ENCODE data around the gene TUBA1C.

GRCh38 chr12:49255857-49256637 lies 8.8 kb upstream of the TUBA1C start:
- no peak for TF ChIP-seq CTCF (IDR thresholded peaks at IDR 0.05)
- no peak for TF ChIP-seq POLR2A (IDR thresholded peaks at IDR 0.05)
